ENCODE measurements around the gene PROM1. TPM values are rescaled to one million over a fixed set of nuclear protein-coding genes. Genes with fewer than 3 reads are reported as not detected.

PROM1 gene
- polyA plus RNA-seq, 2 of the 4 experiments (the other 2 are of a cell fraction) = 0.03 to 0.14 TPM

DNA sequence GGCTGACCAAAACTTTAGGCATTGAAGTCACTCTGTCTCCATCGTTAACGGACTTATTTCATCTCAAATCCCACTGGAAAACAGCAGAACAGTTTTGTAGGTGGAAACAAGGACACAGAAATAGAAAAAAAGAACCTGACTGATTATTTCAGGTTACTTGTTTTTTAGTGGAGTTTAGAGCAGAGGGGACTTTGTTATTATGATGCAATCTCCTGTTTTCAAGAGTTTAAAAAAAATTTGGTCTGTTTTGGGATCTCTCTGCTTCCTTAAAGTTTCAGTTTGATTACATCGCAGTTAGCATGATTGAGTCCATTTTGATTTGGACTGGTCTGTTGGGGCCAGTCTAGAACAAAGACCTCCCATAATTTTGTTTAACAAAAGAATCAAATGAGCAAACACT is 13.6 kb downstream of the PROM1 start:
- FAIRE-seq = no peak

GRCh38 chr4:16067515-16067914 is 16.3 kb downstream of the PROM1 start:
- ChIA-PET POLR2A (no interaction called here), CTCF (no interaction called here)
- 60% methylated on average over 7 of the region's 12 CpGs for WGBS (ENCODE audit: missing lambda C conversion rate)
- no peak for ATAC-seq
- no peaks in the 10 kb centered on the region for H3K4me1 ChIP-seq
- H3K4me2 ChIP-seq = no peak overlapping the region
- no peak for FAIRE-seq
- TF ChIP-seq PBX3 (IDR thresholded peaks at IDR 0.05) (no peak), CHD2 (IDR thresholded peaks at IDR 0.05; ENCODE audit: low read length, partially characterized antibody) (no peak), HEYL (CRISPR knock-in tag; IDR thresholded peaks at IDR 0.05) (no peak), EP300 (IDR thresholded peaks at IDR 0.05) (no peak), USF2 (IDR thresholded peaks at IDR 0.05) (no peak), EHF (CRISPR knock-in tag; IDR thresholded peaks at IDR 0.05) (no peak), NR3C1 (IDR thresholded peaks at IDR 0.05) (no peak), BCL3 (IDR thresholded peaks at IDR 0.05) (no peak), ZFP36 (IDR thresholded peaks at IDR 0.05; ENCODE audit: borderline replicate concordance, partially characterized antibody) (no peak)
- TF ChIP-seq, protein P1, sequence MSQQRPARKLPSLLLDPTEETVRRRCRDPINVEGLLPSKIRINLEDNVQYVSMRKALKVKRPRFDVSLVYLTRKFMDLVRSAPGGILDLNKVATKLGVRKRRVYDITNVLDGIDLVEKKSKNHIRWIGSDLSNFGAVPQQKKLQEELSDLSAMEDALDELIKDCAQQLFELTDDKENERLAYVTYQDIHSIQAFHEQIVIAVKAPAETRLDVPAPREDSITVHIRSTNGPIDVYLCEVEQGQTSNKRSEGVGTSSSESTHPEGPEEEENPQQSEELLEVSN (IDR thresholded peaks at IDR 0.05; ENCODE audit: borderline replicate concordance, low read depth) = no peak
- no peak overlapping the region for H3K27ac ChIP-seq
- no peak for DNase-seq (ENCODE audit: low read depth in 1 of 2, low spot score in 1 of 2)
- no peaks in the 10 kb centered on the region for H3K9me3 ChIP-seq
- no peak overlapping the region for H3K4me3 ChIP-seq

More for the DNA sequence above, 13.6 kb downstream of the PROM1 start:
- Histone ChIP-seq H3K4me1 (no peaks in the 10 kb centered on the region), H3K27ac (no peak overlapping the region), H3K9me3 (no peaks in the 10 kb centered on the region), H3K4me3 (no peak overlapping the region), H3K4me2 (no peak overlapping the region)
- ATAC-seq (no peak), DNase-seq (ENCODE audit: low read depth in 1 of 2, low spot score in 1 of 2) (no peak)
- WGBS (ENCODE audit: missing lambda C conversion rate) = 67% methylated on average over 3 of the region's 3 CpGs
- POLR2A ChIA-PET = no interaction called here
- TF ChIP-seq PHF8 (IDR thresholded peaks at IDR 0.05; ENCODE audit: borderline replicate concordance, low read depth) = no peak
- no peak for TF ChIP-seq FOSB (CRISPR knock-in tag; IDR thresholded peaks at IDR 0.05)
- TF ChIP-seq HDAC2 (IDR thresholded peaks at IDR 0.05) = no peak
- no peak for TF ChIP-seq HMGXB4 (CRISPR knock-in tag; IDR thresholded peaks at IDR 0.05; ENCODE audit: borderline replicate concordance)
- no peak for TF ChIP-seq HEYL (CRISPR knock-in tag; IDR thresholded peaks at IDR 0.05)
- no peak for TF ChIP-seq JUN (IDR thresholded peaks at IDR 0.05)
- CTCF ChIA-PET = interaction anchor here (0.9 kb wide), 1 partner anchor 29 kb away, joined by 3 read pairs; no protein-coding TSS in a partner anchor

- no peak overlapping the region for H3K4me3 ChIP-seq
- no peak for ATAC-seq
- no peak overlapping the region for H3K27ac ChIP-seq
- no peaks in the 10 kb centered on the region for H3K9me3 ChIP-seq
- ChIA-PET CTCF (interaction anchor here (1.2 kb wide), 1 partner anchor 8 kb away, joined by 4 read pairs; no protein-coding TSS in a partner anchor), POLR2A (no interaction called here)
- no peaks in the 10 kb centered on the region for H3K4me1 ChIP-seq
- no peak for DNase-seq (ENCODE audit: low read depth in 1 of 2, low spot score in 1 of 2)
- no peak overlapping the region for H3K4me2 ChIP-seq
- no peak for TF ChIP-seq SREBF2 (IDR thresholded peaks at IDR 0.05)
- TF ChIP-seq ZC3H11A (IDR thresholded peaks at IDR 0.05) = no peak
- TF ChIP-seq NPAS2 (CRISPR knock-in tag; IDR thresholded peaks at IDR 0.05; ENCODE audit: borderline replicate concordance) = no peak
- no peak for FAIRE-seq
- WGBS (ENCODE audit: missing lambda C conversion rate) = 79% methylated on average over 7 of the region's 7 CpGs
Observed at GRCh38 chr4:16066586-16067128, 17.2 kb downstream of the PROM1 start.
